Raji (cell line): Measurements from ENCODE around the gene BICDL2.

Experiments
- POLR2A ChIP-seq: IDR thresholded peaks from 2 replicates; pipeline ENCODE4 v1.6.1; 2011; ENCODE audit warnings: low read depth, low read length, control low read depth; ENCODE audit not compliant: insufficient read depth

BICDL2 gene, protein sequence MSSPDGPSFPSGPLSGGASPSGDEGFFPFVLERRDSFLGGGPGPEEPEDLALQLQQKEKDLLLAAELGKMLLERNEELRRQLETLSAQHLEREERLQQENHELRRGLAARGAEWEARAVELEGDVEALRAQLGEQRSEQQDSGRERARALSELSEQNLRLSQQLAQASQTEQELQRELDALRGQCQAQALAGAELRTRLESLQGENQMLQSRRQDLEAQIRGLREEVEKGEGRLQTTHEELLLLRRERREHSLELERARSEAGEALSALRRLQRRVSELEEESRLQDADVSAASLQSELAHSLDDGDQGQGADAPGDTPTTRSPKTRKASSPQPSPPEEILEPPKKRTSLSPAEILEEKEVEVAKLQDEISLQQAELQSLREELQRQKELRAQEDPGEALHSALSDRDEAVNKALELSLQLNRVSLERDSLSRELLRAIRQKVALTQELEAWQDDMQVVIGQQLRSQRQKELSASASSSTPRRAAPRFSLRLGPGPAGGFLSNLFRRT

DNA sequence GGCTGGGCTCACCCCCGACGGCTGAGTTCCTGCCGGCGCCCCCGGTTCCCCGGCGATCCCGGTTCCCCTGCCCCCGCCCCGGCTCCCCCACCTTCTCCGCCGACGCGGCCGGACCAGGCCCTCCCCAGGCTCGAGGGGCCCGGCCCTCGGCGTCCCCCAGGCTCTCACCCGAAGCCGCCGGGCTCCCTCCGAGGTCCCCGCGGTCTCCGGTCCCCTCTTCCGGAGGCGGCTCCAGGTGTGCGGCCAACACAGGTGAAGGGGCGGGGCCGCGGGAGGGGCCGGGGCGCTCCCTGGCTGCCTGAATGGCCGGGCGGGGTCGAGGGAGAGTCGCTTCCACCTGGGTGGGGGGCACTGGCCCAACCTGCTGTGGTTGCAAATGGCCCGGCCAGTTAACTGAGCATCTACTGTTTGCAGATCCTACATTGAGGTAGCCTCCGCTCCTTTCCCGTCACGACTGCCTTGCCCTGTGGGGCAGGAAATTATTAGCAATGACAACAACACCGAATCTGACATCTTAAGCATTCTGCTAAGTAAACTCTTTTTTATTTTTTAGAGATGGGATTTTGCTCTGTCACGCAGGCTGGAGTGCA, at the start of gene BICDL2:
Gene BICDL2 (minus strand): TSS at position 219 of the 590 bp plus-strand sequence. CDS start 1,448 bp downstream, outside the sequence.
- TF ChIP-seq POLR2A: no peak

DNA sequence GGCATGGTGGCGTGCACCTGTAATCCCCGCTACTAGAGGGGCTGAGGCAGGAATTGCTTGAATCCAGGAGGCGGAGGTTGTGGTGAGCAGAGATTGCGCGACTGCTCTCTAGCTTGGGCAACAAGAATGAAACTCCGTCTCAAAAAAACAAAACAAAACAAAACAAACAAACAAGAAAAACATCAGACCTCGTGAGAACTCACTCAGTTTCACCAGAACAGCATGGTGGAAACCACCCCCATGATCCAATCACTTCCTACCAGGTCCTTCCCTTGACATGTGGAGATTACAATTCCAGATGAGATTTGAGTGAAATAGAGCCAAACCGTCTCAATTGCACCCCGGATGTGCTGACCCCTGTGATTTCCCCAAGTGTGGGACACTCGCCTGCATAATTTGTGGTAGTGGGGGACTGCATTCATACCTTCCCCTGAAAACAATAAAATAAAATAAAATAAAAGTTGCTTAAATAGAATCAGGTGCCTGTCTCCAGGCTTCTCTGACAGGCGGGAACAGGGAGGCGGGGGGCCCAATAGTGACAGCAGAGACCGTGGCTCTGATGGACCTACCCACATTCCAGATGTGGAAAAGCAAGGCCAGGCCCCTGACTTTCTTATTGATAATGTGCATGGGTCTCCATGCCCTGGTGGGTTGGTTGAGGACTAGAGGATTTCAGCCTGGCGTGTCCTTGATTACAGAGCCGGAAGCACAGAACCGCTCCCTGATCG, 49.3 kb upstream of the BICDL2 start:
- no peak for TF ChIP-seq POLR2A

DNA sequence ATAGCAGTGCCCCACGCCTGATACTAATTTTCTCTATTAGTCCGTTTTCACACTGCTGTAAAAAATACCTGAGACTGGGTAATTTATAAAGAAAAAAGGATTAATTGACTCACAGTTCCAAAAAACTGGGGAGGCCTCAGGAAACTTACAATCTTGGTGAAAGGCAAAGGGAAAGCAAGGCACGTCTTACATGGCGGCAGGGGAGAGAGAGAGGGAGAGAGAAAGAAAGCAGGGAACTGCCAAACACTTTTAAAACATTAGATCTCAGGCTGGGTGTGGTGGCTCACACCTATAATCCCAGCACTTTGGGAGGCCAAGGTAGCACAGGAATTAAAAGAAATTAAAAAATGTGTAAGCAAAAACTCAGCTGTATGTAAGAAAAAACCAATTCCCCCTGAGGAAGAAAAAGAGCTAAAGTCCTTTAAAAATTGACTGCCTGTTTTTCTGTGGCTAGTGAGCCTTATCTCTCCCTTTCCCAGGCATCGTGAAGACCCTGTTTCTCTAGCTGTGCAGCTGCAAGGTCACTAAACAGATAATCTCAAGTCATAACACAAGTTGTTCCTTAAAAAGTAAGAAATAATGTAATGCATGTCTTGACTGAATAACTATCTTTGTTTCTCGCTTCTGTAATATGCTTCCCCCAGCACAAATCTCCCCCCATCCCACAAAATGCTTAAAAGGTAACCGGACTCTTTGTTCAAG, 48.4 kb upstream of the BICDL2 start:
- TF ChIP-seq POLR2A: no peak

DNA sequence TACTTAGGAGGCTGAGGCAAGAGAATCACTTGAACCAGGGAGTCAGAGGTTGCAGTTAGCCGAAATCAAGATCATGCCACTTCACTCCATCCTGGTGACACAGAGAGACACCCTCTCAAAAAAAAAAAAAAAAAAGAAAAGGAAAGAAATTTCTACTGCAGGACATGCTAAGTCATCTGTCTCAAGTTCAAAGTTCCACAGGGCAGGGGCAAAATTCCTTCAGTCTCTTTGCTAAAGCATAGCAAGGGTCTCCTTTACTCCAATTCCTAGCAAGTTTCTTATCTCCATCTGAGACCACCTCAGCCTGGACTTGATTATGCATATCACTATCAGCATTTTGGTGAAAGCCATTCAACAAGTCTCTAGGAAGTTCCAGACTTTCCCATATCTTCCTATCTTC, 47.7 kb upstream of the BICDL2 start:
- no peak for TF ChIP-seq POLR2A

DNA sequence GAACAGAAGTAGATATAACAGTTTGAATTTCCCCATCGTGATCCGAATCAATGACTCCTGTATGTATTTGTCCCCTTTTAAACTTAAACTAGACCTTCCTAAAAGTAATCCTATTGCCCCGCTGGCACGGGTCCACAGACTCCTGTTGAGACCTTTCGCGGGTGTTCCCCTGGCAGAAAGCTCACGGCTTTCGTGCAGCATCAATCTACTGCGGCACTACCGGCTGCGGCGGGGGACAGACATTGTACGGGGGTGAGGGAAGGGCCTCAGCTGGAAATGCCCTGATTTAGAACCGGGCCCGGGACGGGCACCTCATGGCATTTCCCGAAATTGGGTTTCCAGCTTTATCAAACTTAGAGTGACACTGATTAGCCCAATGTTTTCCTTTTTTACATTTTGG, 43.3 kb upstream of the BICDL2 start:
- TF ChIP-seq POLR2A: no peak

DNA sequence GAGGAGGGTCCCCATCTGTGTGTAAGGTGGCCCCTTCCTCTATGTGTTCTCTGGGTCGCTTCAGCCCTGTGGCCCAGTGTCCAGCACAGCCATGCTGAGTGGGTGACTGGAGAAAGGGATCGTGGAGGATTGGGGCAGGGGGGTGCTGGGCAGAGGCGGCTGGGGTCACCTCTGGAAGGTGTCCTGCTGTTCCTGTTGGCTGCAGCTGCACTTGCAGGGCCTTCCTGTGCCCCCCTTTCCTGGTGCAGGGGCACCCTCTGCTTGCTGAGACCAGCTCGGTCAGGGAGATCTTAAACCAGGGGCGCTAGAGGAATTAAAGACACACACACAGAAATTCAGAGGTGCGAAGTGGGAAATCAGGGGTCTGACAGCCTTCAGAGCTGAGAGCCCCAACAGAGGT, 39.8 kb upstream of the BICDL2 start:
- no peak for TF ChIP-seq POLR2A

DNA sequence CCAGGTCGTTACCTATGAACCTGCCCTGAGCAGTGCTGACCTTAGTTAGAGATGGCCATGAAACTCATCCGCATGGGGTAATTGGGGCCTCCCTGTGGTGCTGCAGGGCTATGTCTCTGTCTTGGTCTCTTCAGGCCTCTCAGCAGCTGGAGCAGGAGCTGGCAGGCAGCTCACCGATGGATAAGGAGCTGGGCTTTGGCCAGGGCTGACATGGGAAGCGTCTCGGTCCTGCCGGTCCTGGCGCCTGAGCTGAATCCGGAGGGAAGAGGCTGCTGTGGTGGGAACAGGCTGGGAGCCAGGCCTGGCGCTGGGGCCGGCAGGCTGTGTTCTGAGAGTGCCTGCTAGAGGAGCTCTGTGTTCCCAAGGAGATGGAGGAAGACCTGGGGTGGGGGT, 38.8 kb upstream of the BICDL2 start:
- TF ChIP-seq POLR2A: no peak

DNA sequence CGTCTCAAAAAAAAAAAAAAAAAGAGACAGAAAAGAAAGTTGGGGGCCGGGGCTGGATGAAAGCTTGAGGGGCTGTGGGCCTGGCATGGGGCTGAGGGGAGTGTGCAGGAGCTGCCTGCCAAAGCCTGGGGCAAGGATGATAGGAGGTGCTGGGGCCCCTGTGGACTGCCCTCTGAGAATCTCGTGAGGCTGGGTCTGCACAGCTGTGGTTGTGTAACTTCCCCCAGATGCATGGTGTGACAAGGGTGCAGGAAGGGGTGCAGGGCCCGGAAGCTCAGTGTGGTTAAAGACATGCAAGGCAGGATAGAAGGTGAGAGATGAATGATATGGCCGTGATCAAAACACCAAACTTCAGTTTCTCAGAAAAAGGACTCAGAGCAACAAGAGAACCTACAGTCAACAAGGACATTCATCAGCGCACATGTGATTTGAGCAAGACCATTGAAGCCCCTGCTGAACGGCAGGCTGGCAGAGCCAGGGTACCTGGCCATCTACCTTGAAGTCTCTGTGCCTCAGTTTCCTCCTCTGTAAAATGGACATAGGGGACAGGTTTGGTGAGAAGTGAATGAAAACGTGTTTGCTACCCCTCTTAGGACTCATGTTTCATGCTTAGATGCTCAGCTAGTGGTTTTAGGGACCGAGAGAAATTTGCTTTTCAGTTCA, 38.2 kb upstream of the BICDL2 start:
- TF ChIP-seq POLR2A: 0 out of 2 replicates have a peak, but pooled peaks have one; percentile 23

DNA sequence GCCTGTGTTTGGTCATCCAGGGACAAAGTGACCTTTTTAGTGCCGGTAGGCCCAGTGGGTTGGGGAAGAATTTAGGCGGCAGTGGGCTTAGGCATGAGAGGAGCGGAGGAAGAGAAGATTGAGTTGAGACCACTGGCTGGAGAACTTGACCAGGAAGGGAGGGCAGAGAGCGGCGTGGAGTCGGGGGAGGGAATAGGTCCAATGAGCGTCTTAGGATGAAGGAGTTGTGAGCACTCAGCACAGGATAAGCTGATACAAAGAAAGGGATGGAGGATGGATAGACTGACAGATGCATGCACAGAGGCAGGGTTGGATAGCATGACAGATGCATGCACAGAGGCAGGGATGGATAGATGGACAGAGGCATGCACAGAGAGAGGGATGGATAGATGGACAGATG, 36.7 kb upstream of the BICDL2 start:
- no peak for TF ChIP-seq POLR2A

DNA sequence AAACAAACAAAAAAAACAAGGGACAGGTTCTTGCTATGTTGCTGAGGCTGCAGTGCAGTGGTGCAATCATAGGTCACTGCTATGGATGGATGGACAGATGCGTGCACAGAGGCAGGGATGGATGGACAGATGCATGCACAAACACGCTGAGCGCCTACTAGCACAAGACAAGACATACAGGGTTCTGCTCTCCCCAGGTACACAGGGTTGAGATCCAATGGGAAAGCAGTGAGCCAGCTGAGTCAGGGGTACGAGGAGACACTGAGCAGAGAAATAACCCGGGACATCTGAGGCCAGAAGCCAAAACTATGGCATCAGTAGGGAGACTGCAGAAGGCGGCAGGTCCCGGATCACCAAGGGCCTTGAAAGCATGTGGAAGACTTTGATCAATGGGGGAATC, 34.9 kb upstream of the BICDL2 start:
- no peak for TF ChIP-seq POLR2A

DNA sequence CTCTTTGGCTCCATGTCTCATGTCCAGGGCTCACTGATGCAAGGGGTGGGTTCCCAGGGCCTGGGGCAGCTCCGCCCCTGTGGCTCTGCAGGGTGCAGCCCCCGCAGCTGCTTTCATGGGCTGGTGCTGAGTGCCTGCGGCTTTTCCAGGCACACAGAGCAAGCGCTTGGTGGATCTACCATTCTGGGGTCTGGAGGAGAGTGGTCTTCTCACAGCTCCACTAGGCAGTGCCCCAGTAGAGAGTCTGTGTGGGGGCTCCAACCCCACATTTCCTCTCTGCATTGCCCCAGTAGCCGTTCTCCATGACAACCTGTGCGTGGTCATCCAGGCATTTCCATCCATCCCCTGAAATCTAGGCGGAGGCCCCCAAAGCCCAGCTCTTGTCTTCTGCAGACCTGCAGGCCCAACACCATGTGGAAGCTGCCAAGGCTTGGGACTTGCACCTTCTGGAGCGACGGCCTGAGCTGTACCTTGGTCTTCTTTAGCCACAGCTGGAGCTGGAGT, 33.9 kb upstream of the BICDL2 start:
- no peak for TF ChIP-seq POLR2A

DNA sequence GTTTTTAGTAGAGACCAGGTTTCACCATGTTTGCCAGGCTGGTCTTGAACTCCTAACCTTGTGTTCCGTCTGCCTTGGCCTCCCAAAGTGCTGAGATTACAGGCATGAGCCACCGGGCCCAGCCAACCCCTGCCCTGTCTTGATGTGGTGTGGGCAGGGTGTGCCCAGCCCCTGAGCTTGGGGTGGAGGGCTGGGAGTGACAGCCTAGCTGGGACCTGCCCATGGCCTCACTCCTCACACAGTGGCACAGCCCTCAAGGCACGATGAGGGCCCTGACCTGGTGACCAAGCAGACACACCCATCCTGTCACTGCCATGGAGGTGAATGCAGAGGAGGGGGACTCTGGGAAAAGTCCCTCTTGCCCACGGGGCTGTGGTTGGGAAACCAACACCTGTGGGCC, 31.7 kb upstream of the BICDL2 start:
- TF ChIP-seq POLR2A: no peak

DNA sequence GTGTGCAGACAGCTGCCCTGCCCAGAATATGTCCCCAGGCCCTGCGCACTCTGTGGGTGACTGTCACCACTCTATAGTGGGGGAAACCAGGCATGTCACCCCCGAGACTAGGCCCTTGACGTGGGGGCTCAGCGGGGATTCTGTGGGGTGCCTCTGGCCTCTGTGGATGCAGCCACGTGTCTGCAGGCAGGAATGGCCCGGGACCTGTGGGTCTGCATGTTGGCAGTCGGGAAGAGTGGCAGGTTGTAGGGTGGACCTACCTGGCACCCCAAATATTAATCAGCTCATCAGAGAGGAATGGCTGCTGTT, 29.6 kb upstream of the BICDL2 start:
- no peak for TF ChIP-seq POLR2A

DNA sequence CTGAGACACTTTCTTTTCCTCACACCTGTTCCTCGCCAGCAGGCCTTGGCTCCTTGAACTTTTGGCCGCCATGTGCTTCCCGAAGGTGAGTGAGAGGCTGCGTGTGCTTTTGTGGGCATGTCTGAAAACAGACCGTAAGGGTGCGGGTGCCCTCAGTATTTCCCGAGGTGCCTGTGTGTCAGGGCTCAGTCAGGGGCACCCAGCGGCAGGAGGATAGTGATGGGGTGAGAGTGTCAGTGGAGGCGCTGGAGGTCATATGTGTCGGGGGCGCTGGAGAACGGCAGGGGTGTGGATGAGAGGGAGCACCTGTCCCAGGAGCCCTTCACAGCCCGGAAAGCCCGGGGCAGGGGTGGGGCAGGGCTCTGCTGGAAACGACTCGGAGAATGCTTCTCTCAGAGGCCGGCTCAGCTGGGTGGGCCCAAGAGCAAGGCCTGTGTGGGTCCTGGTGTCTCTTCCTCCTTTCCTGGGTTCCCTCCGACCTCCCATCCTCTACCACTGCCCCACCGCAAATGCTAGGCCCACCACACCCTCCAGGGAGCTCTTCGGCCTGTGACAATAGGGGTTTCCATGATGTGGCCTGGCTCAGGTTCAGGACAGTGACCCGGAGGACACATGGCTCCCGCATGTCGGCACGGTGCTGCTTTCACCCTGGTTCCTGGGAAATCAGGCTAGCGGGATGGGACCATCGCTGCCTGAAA, 29.1 kb upstream of the BICDL2 start:
- no peak for TF ChIP-seq POLR2A

DNA sequence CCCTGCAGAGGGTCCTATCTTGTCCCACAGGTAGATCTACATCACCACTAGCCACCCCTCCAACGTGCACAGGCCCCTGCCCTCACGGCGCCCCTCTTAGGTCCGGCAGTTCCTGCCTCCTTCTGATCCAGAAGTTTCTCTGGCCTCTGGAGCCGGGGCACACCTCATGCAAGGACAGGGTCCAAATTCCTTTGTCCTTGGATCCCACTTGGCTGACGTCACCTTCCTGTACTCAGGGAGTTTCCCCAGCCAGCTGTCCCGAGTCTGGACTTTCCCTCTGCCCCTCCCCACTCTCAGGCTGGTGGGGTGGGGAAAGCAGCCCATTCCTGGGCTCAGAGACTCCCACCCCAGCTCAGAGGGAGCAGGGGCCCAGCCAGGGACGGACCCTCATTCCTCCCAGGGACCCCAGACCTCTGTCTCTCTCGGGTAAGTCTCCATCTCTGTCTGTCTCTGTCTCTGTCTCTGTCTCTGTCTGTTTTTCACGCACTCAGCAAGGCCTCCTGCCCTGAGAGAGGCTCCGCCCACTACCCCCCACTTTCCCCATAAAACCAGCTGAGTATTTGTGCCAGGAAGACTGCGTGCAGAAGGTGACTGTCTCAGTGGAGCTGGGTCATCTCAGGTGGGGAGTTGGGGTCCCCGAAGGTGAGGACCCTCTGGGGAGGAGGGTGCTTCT, 28.5 kb upstream of the BICDL2 start, which contains the start of gene IL32:
Gene IL32 (plus strand): TSS at position 572 of the 673 bp plus-strand sequence. CDS start 172 bp downstream, outside the sequence.
- no peak for TF ChIP-seq POLR2A
